Measurements from ENCODE around the gene SLC5A12.
"Not testable (repeated sequence)": the region's sequence is repeated elsewhere in the genome, so short reads cannot be mapped to it uniquely, and the experiment has no call there.

Gene SLC5A12

DNA sequence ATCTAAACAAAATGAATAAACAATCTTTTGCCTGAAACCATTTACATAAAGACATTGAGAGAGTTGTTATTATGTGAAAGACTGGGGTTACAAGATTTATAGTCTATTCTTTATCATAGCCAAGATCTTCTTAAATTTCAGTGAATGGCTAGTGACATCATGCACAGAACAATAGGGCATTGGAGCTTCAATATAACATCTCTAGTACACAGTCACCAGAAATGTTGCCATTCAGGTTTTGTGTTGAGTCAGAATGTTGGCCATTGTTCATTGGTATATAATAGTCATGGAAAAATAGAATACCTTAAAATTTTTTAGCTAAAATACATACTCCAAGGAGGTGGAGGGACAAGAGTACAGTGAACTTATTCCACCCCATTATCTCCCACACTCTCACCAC lies 44.3 kb downstream of the SLC5A12 start:
- intact Hi-C loops (cut with DNase I), result no loop called here
- DNase-seq, result no peak

DNA sequence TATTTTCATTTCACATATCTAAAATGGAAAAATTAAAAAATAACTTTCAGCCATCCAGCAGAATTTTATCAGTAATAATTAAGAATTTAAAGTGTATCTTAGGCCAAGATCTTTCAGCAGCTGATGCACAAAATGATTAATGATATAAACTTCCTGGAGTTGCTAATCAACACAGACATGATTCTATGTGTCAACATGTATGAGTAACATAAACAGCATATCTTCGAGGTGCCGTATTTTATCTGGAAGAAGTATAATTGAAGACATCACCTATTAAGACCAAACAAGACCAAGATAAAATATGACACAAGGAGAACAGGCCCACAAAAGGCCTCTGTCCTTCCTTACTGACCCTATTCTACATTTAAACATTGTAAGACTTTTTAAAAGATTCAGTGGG lies 45.2 kb downstream of the SLC5A12 start:
- DNase-seq, result no peak
- intact Hi-C loops (cut with DNase I), result no loop called here

DNA sequence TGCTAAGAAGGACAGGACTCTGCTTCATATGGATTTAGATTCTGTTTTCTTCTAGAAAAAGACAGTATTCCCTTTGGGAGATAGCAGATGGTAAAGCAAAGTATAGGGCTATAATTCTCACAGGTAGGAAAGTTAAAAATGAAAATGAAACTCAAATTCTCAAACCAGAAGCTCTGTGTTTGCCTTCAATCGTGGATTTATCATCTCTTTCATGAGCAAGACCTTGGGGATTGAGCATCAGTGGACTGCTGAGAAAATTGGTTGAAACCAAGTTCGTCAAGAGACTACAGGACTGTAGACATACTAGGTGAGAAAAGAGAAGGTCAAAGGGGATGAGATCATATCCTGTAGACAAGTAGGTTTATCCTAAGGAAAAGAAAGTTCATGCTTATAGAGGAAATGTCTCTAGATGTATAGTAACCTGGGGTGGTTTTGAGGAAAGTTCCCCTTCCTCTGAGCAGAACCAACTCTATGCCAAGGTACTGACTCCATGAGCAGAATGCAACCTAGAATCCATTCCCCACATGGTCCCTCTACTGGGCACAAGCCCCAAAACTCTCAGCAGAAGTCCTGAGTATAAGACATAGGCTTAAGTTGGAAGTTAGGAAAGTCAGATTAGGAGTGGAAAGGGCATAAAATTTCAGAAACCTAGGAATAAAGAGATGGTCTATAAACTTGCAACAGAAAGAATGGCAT lies 46.5 kb downstream of the SLC5A12 start:
- intact Hi-C loops (cut with DNase I), result no loop called here
- DNase-seq, result no peak

DNA sequence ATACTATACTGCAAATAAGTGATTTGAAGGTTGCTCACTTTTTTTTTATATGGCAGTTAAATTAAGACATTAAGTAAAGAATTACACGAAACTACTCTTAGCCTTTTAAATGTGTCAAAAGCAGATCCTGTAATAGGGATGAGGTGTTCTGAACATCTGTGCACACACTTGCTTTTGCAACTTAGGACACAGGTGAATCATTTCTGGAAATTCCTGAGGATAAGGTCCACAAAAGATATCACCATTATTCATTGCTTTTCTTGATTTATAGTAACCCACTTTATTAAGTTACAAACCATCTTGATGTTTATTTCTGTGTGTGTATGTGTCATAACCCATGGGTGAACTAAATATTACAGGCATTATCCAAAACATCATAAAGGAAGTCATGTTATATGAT lies 55.9 kb downstream of the SLC5A12 start:
- intact Hi-C loops (cut with DNase I), result no loop called here
- no peak for DNase-seq

DNA sequence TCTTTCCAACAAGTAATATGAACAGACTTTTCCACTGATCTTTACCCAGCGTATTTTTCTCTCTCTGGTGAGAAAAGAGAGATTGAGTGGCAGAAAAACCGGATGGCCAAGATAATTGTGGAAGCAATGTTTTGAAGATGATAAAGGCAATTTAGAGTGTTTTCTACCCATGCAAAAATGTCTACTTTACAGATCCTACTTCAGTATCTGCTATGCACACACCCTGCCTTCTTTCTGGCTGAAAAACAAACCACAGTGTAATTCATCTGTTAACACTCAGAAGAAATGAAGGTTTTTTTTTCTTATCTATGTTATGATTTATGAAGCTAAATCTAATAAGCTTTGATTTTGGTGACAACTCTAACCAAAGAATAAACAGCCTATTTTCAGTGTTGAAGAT lies 56.8 kb downstream of the SLC5A12 start:
- intact Hi-C loops (cut with DNase I), result no loop called here
- DNase-seq, result no peak

DNA sequence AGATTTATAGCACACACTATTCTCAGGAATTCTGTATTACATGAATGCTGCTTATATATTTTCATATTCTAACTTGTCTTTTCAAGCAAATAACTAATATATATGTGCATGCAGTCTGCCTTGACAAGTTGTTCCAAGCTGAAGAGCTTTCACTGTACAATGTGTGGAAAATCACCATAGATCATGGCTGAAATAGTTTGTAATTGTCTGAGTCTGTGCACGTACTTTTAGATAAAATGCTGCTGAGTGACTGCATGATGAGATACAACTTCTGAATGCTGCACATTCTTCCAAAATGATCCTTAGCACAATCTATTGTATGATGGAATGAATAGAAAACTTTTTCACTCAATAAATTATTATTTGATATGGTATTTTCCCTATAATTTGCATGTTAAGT lies 58.9 kb downstream of the SLC5A12 start:
- intact Hi-C loops (cut with DNase I), result no loop called here
- DNase-seq, result no peak

DNA sequence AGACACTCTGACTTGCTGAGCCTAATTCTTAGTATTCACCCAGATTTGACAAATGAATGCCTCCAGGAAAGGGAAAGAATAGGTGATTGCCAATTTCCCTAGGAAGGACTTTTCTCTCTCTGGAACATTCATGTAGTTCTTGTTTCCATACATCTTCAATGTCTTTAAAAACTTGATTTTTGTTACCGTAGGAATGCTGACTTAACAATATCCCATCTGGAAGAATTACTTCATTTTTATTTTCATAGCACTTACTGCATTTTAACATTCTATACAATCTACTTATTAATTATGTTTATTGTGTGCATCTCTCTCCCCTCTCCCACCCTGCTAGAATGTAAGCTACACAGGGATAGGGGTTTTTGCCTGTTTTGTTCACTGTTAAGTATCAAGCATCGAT lies 66.6 kb downstream of the SLC5A12 start:
- intact Hi-C loops (cut with DNase I), result no loop called here
- DNase-seq, result no peak

DNA sequence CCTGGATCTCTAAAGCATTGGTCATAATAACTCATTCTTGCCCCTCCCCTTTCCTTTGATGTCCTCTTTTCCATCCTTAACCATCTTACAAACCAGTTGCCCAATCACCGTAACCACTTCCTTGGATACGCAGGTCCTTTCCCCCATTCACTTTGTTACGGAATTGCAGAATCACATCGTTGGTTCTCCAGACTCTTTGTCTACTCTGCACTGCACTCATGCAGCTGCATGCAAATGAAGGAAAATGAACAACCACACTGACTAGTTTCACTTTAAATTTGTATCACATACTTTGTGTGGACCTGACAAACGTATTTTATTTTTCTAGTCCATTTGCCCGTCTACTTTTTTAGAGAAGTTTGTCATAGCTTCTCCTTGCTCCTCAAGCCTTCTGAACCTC lies 69.9 kb downstream of the SLC5A12 start:
- intact Hi-C loops (cut with DNase I), result no loop called here
- DNase-seq, result no peak

DNA sequence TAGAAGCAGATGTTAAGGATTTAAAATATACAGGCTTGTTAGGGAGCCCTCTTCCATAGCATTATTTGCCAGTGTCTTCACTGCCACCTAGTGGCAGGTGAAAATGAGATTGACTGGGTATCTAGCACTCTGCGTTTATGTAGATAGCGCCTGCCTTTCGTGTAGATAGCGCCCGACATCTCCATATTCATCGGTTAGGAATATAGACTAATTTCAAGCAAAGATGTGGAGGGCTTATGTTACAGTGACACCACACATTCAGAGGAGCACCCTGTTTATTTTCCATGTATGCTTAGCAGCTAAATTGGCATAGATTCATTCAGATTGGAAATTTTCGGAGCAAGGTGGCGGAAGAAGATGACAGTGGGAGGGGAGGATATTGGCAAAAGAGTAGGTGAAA lies 72.0 kb downstream of the SLC5A12 start:
- intact Hi-C loops (cut with DNase I), result no loop called here
- peak in 32 of 42 donors; percentile 19 to 77 (median 47) for DNase-seq

DNA sequence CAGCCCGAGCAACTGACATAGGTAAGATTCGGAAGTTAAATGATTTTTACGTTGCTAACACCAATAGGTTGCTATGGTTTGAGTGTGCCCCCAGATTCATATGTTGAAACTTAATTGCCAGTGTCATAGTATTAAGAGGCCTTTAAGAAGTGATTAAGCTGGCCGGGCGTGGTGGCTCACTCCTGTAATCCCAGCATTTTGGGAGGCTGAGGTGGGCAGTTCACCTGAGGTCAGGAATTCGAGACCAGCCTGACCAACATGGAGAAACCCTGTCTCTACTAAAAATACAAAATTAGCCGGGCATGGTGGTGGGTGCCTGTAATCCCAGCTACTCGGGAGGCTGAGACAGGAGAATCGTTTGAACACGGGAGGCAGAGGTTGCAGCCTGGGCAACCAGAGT lies 78.5 kb downstream of the SLC5A12 start:
- DNase-seq; intact Hi-C loops (cut with DNase I): not testable (repeated sequence)

DNA sequence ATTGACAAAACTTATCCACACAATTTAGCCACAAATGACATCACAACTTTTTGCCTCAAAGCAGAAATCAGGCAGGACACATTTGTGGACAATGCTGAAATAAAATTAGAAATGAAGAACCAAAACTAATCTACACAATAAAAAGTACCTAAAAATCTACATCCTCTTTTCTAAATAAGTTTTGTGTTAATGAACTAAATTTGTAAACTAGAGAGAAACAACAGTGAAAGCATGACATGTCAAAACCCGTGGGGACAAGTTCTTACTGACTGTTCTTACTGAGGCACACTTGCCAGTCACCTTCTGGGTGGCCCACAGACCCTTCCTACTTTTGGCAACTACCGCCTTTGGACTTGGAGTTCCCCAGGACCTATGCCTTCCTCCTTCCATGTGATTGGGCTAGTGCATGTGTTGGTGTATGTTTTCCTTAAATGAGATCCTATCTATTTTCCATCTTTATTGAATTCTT lies 89.1 kb downstream of the SLC5A12 start:
- DNase-seq, result no peak
- intact Hi-C loops (cut with DNase I), result no loop called here

DNA sequence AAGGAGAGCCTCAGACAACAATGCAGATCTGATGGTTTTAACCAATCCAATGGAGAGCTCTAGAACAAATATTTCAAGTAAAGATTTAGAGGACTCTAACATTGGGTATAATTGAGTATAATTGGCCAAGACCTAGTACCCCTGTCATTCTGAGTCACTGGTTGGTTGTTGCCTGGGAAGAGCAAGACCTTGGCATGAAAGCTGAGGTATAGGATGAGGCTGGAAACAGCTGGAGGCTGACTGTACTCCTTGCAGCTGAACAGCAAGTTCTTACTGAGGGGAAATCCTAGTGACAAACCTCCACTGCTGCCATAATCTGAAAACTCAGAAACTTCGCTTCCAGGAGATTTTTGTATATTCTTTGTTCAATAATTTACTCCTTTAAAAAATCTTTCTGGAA lies 95.5 kb downstream of the SLC5A12 start:
- no peak for DNase-seq
- intact Hi-C loops (cut with DNase I), result no loop called here

DNA sequence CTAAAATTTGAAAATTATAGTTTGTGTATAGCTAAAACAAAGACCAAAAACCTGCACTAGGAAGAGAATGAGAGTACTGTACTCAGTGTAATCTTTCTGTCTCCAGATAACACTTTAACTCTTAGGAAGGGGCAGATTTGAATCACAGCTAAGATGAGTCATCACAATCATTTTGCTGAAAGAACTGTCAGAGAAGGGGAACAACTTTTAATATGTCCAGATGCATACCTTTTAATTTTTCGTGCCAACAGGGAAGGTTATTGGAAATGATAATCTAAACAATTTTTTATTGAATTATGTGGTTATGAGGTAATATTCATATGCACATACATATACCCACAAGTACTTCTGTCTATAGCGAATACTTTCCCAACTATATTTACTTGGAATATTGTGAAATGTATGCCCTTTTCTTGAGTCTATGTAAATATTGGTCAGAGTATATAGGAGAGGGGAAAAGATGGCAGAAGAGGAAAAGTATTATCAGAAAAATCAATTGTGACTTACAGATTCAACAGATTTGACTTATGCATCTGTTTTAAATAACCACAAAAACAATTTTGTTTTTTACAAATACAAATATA lies 98.7 kb downstream of the SLC5A12 start:
- intact Hi-C loops (cut with DNase I), result no loop called here
- DNase-seq, result no peak

DNA sequence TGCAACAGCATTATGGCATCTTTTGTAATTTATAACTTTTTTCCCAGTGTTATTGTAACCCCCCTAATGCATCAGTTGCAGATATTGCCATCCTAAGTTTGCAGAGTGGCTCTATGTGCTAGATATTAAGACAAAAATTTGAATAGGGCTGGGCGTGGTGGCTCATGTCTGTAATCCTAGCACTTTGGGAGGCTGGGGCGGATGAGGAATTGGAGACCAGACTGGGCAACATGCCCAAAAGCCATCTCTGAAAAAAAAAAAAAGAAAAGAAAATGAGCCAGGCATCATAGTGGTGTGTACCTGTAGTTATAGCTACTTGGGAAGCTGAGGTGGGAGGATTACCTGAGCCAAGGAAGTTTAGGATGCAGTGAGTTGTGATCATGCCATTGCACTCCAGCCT lies 99.7 kb downstream of the SLC5A12 start:
- intact Hi-C loops (cut with DNase I), result no loop called here
- DNase-seq, result no peak

DNA sequence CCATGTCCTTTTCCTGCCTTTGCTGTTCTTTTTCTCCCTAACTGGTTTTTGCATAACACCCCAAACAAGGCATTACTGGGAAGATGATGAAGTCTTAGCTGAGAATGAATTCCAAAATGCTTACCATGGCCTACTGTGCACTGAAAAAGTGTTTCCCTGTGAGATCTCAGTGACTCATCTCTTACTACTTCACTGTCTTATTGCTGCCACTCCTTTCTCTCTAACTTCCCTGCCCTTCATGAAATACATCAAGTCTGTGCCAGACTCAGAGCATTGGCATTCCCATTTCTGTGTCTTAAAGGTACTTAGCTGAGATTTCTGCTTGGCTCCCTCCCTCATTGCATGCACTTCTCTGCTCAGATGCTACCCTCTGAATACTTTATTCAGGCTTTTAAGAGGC lies 100.7 kb downstream of the SLC5A12 start:
- intact Hi-C loops (cut with DNase I), result no loop called here
- DNase-seq, result peak in 4 of 42 donors; percentile 10 to 46 (median 32)

DNA sequence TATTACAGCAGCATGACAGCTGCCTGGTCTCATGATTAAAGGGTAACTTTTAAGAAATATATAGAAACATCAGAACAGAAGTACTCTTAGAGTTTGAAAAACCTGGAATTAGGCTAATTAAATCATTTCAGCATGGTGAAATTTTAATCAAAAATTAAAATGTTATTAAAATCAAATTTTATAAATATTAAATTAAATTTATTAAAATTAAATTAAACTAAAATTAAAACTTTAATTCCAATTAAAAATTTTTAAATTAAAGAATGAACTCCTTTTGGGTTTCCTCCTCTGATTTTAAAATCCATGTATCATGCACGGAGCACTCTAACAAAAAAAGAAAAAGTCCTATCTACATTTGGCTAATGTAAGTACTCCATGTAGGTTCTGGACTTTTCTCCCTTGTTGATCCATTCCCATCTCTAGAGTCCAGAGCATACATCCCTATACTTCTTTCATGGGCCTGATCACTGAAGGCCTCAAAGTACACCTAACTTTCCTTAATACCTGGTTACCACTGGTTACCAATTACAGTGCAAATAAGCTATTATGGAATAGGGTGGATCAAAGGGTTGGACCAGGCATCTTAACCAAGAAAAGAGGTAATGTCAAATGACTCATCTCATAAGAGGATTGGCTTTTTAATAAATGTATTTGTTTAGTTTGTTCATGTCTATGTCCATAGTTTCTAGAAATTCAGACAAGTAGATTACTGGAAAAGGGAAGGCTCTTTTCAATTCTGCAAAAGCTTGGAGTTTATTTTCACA lies 101.4 kb downstream of the SLC5A12 start:
- no peak for DNase-seq
- intact Hi-C loops (cut with DNase I), result no loop called here

DNA sequence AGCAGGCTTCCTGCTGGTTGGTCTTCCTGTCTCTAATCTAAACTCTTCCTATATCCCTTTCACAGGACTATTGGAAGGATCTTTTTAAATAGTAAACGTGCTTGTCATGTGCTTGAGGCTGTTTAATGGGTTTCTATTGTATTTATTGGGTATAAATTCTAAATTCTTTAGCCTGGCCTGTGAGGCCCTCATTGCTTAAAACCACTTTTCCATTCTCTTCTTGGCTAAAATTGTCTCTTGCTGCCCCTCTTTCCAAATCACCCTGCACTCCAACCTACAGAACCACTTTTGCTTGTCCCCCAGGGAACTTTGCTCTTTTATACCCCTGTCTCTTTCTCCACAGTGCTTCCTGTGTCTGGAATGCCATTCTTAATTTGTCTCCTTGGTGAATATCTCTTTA lies 103.4 kb downstream of the SLC5A12 start:
- DNase-seq, result no peak
- intact Hi-C loops (cut with DNase I), result no loop called here
